Pancreas (tissue), 10 donors: ENCODE results near the gene PERM1. TPM values are rescaled to one million over a fixed set of nuclear protein-coding genes. Genes with fewer than 3 reads are reported as not detected.

Source experiments
- ATAC-seq, 4 donors: fragments of 200-7000 bp; cut with Tn5 transposase; one replicate each; pipeline versions ENCODE4 v1.8.0 to v1.9.1; 2020; ENCODE audit warnings: mild to moderate bottlenecking in 4 of 4, moderate library complexity in 4 of 4
- DNase-seq, 6 donors: peaks; one replicate each; pipeline ENCODE4 v3.0.0-alpha.2; 2020
- FAIRE-seq: peaks from 2 replicates; lab custom pipeline; 2012; peaks lifted over from hg19 to GRCh38; lab: Jason Lieb, UNC
- H3K27ac ChIP-seq, 4 donors: fragments of 200-600 bp; sonication (generic); 1 replicate in 3 of 4; 2 replicates in 1 of 4; pipeline versions ENCODE4 v1.5.0 to v1.8.0; 2020
- H3K27me3 ChIP-seq, 4 donors: fragments of 200-600 bp; one replicate each; pipeline ENCODE4 v1.8.0; 2021
- H3K36me3 ChIP-seq, 3 donors: fragments of 200-600 bp; sonication (generic) in 1 of 3; one replicate each; pipeline versions ENCODE4 v1.5.0 to v1.8.0; 2020 to 2021
- H3K4me1 ChIP-seq, 3 donors: fragments of 200-600 bp; one replicate each; pipeline ENCODE4 v1.8.0; 2021
- H3K4me3 ChIP-seq, 4 donors: fragments of 200-600 bp; sonication (generic) in 2 of 4; one replicate each; pipeline versions ENCODE4 v1.5.0 to v1.8.0; 2020 to 2021
- H3K9me3 ChIP-seq, 4 donors: fragments of 200-600 bp; one replicate each; pipeline ENCODE4 v1.8.0; 2021
- WGBS, 2 donors: extraction: QIAGEN DNeasy Blood & Tissue Kit; methylation state at CpG; one replicate each; pipeline ENCODE4 v1.1.7; 2013; 5-methylcytosine and 5-hydroxymethylcytosine counted together
- intact Hi-C, 3 donors: fragments of 100-400 bp; cut with DNase I; formaldehyde crosslinking; loops; one replicate each; pipeline versions ENCODE4 v1.11.1 to v1.14.2; 2022
- polyA plus RNA-seq, 2 donors: library from polyadenylated mRNA; stranded (reverse); fragments of 200-250 nt; gene quantifications; one replicate each; pipeline ENCODE4 v1.2.3, GENCODE V29; 2013
- total RNA-seq, 6 donors: library from RNA; stranded (reverse); fragmentation: NEBNext Ultra II Directional in 4 of 6; extraction: Animal tissue kit (Norgen Biotek cat#: 25700) in 4 of 6; gene quantifications; one replicate each; pipeline versions ENCODE4 v1.2.1 to v1.2.4, GENCODE V29; 2021 to 2023
- TF ChIP-seq, protein P1 (sequence below), 4 donors: fragments of 200-600 bp; sonication (generic) in 3 of 4; IDR thresholded peaks; one replicate each; pipeline versions ENCODE4 v1.5.0 to v1.8.0; 2021; ENCODE audit warnings: antibody characterized with exemption in 4 of 4
- donor health status: healthy with polysubstance abuse.
- donor health status: DM: no; HTN: no; CAD: no; lungs with moderate emphysema.
- donor health status: DM: no; HTN: no; CAD: no.
- donor health status: control.
- donor health status: control.
- donor health status: Bipolar disorder and iron deficiency.
- donor health status: DM: yes; HTN: yes; CAD: no.
- donor health status: DM: no; HTN: no; CAD: no.
- donor health status: DM: no; HTN: no; CAD: no.
- donor health status: DM: yes; HTN: yes; CAD: no.

Gene PERM1
- total and polyA plus RNA-seq, 8 donors = 0.04 to 0.35 (median 0.24) TPM; not detected in 4

DNA sequence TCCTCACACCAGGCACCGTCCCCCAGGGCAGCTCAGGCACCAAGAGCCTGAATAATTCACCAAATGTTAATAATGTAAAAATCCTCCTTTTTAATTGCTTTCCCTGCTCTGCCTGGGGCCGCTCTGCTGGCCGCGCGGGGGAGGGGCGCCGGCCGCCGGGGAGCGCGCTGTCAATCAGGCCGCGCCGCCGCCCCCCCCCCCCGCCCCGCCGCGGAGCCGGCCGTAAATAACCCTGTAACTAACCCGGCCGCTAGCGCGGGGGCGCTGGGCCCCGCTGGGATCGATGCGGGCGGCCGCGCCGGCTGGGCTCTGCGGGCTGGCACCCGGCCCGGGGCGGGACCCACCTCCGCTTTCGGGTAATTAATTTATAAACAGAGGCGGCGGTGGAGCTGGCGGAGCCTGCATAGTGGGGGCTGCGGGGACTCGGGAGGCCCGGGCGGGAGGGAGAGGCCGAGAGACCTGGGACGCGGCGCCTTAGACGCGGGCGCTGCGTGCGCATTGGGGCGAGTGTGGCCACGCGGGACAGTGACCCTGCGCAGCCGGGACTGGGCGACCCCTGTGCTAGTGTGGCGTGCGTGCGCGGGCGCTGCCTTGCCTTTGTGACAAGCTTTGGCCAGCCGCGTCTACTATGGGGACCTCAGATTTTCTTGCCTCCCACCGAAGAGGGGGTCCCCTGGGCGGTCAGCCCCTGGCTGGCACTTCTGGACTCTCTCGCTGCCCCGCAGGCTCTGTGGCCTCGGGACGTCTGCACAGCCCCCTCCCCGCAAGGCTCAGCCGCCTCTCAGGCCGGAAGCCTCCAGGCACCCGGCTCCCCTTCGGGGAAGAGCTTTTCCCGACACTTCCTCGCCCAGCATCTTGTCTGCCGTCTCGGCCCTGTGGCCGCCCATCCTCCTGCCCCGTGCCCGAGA lies 41.5 kb downstream of the PERM1 start:
- FAIRE-seq = no peak
- peaks cover 8 to 20% (median 19%) of the 10 kb centered on the region in 3 donors for H3K4me1 ChIP-seq
- DNase-seq = peak; percentile 58 to 85 (median 68)
- no peaks in the 10 kb centered on the region for H3K9me3 ChIP-seq
- 1 to 2% methylated on average over 68 to 86 of the region's 86 CpGs for WGBS, 2 donors
- H3K27ac ChIP-seq = no peak overlapping the region
- intact Hi-C loops = no loop called here
- peak overlapping the region in 2 of 4 donors; percentile 26 to 41 for H3K4me3 ChIP-seq
- ATAC-seq = peak; percentile 17 to 50 (median 36)
- peaks cover 0 to 4% (median 0%) of the 10 kb centered on the region in 3 donors for H3K36me3 ChIP-seq
- TF ChIP-seq, protein P1, sequence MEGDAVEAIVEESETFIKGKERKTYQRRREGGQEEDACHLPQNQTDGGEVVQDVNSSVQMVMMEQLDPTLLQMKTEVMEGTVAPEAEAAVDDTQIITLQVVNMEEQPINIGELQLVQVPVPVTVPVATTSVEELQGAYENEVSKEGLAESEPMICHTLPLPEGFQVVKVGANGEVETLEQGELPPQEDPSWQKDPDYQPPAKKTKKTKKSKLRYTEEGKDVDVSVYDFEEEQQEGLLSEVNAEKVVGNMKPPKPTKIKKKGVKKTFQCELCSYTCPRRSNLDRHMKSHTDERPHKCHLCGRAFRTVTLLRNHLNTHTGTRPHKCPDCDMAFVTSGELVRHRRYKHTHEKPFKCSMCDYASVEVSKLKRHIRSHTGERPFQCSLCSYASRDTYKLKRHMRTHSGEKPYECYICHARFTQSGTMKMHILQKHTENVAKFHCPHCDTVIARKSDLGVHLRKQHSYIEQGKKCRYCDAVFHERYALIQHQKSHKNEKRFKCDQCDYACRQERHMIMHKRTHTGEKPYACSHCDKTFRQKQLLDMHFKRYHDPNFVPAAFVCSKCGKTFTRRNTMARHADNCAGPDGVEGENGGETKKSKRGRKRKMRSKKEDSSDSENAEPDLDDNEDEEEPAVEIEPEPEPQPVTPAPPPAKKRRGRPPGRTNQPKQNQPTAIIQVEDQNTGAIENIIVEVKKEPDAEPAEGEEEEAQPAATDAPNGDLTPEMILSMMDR (IDR thresholded peaks at IDR 0.05) = no peak
- H3K27me3 ChIP-seq = peaks cover 0 to 12% (median 5%) of the 10 kb centered on the region in 4 donors

DNA sequence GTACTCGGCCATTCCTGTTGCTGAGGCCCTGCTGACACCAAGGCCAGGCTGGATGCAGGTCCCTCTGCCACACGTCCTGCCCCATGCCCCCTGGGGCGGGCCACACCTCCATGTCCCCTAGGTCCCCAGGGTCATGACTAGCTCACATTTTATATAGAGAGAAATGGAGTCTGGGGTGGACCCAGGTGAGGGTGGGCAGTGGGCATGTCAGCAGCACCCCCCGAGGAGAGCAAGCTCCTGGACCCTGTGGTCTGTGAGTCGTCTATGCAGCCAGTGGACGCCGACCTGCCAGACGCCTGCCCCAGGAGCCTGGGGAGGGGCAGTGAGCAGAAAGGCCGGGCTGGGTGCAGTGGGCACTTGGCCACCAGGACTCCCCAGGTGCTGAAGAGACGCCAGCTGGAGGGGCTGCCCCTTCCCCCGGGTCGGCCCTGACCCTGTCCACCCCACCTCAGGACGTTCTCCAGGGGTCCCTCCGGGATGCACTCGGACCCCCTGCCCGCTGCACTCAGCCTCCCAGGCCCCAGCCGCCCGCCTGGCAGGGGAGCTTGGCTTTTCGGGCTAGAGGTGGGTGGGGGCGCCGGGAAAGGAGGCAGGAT lies 42.3 kb downstream of the PERM1 start:
- peaks cover 0 to 16% (median 5%) of the 10 kb centered on the region in 4 donors for H3K27me3 ChIP-seq
- ATAC-seq (no peak), FAIRE-seq (no peak), DNase-seq (no peak)
- no peaks in the 10 kb centered on the region for H3K9me3 ChIP-seq
- no peaks in the 10 kb centered on the region for H3K36me3 ChIP-seq
- TF ChIP-seq, protein P1 (IDR thresholded peaks at IDR 0.05) = no peak
- intact Hi-C loops = no loop called here
- H3K27ac ChIP-seq = no peak overlapping the region
- peak overlapping the region in 2 of 4 donors; percentile 26 to 41 for H3K4me3 ChIP-seq
- peaks cover 8 to 25% (median 19%) of the 10 kb centered on the region in 3 donors for H3K4me1 ChIP-seq
- WGBS, 2 donors = 10 to 15% methylated on average over 19 to 21 of the region's 21 CpGs

DNA sequence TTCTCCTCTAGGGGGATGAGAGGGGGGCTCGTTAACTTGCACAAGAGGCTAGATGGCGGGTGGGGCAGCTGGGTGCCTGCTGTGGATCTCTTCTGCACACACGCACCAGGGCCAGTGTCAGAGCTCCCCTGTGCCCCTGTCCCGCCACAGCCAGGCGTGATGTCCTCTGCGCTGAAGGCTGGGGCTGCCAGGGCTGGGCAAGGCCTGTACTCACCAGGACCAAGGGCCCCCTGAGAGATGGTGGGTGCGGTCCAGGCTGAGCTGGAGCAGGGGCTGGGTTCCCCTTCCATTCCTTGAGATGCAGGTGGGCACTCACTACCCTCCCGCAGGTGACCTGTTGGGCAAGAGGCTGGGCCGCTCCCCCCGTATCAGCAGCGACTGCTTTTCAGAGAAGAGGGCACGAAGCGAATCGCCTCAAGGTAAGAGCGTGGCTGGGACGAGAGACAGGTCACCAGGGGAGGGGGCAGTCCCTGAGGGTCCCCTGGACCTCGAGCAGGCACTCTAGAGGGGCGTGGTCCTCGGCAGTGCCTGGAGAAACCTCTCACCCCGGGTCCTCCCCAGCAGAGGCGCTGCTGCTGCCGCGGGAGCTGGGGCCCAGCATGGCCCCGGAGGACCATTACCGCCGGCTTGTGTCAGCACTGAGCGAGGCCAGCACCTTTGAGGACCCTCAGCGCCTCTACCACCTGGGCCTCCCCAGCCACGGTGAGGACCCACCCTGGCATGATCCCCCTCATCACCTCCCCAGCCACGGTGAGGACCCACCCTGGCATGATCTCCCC lies 43.0 kb downstream of the PERM1 start:
- intact Hi-C loops = no loop called here
- peaks cover 0 to 16% (median 5%) of the 10 kb centered on the region in 4 donors for H3K27me3 ChIP-seq
- FAIRE-seq (no peak), ATAC-seq (no peak), DNase-seq (no peak)
- no peak overlapping the region for H3K4me3 ChIP-seq
- TF ChIP-seq, protein P1 (IDR thresholded peaks at IDR 0.05) = no peak
- no peak overlapping the region for H3K27ac ChIP-seq
- H3K4me1 ChIP-seq = peaks cover 8 to 25% (median 19%) of the 10 kb centered on the region in 3 donors
- WGBS, 2 donors = 51 to 60% methylated on average over 28 to 30 of the region's 30 CpGs
- no peaks in the 10 kb centered on the region for H3K36me3 ChIP-seq
- no peaks in the 10 kb centered on the region for H3K9me3 ChIP-seq

DNA sequence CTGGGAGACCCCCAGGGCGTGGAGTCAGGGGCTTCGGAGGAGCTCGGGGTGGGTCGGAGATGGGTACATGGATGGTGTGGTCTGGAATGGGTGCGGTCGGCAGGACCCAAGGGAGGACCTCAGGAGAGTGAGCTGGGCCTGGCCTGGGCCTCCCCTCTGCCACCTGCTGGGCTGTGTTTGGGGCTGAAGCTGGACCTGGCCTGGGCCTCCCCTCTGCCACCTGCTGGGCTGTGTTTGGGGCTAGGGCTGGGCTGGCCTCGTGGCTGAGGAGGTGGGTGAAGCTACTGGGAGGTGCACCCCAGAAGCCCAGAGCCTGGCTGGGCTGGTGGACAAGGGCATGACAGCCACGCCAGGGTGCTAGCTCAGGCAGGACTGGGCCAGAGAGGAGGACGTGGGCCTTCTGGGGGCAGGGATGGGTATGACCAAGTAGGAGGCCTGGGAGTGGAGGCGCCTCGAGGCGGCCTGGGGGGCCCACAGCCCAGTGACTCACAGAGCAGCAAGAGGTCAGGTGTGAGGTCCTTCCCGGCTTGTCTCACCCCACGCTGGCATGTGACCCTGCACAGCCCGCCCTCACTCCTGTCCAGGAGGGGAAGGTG lies 43.7 kb downstream of the PERM1 start:
- ATAC-seq (peak; percentile 44 to 72 (median 66)), FAIRE-seq (no peak), DNase-seq (peak in 4 of 6 donors; percentile 47 to 76 (median 66))
- no peaks in the 10 kb centered on the region for H3K9me3 ChIP-seq
- 49 to 56% methylated on average over 13 to 15 of the region's 15 CpGs for WGBS, 2 donors
- no peak overlapping the region for H3K4me3 ChIP-seq
- no peak overlapping the region for H3K27ac ChIP-seq
- no peaks in the 10 kb centered on the region for H3K36me3 ChIP-seq
- intact Hi-C loops = no loop called here
- peaks cover 8 to 25% (median 19%) of the 10 kb centered on the region in 3 donors for H3K4me1 ChIP-seq
- TF ChIP-seq, protein P1 (IDR thresholded peaks at IDR 0.05) = peak in 3 of 4 donors; percentile 12 to 30 (median 28)
- H3K27me3 ChIP-seq = peaks cover 0 to 16% (median 5%) of the 10 kb centered on the region in 4 donors
